ENCODE data around the gene PPP2R2D.

DNA sequence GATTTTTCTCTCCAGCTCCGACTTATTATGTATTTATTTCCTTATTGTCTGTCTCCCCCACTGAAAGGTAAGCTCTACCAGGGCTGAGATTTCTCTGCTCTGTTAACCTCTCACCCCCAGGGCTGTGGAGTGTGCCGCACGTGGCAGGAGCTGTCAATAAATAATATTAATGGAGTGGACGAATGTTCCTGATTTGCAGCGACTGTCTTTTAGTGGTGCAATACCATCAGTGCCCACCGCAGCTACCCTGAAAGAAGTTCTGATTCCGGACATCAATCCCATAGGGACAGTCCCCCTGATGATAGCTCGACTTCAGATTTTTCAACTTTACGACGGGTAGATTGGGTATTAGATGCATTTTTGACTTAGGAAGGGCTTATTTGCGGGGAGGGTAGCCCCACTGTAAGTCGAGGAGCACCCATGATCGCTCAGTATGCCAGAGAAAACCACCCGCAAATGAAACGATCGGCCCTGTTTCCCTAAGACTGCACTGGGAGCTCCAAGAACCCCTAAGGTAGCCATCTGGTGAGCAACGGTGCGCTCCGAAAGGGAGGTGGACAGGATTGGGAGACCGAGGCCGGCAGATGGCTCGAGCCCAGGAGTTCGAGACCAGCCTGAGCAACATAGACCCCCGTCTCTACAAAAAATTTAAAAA, 986 bp upstream of the PPP2R2D start:
- TF ChIP-seq POLR2A (IDR thresholded peaks at IDR 0.05) (no peak), EP300 (IDR thresholded peaks at IDR 0.05) (no peak), POLR2AphosphoS5 (IDR thresholded peaks at IDR 0.05) (no peak)
- TF ChIP-seq, protein P1, sequence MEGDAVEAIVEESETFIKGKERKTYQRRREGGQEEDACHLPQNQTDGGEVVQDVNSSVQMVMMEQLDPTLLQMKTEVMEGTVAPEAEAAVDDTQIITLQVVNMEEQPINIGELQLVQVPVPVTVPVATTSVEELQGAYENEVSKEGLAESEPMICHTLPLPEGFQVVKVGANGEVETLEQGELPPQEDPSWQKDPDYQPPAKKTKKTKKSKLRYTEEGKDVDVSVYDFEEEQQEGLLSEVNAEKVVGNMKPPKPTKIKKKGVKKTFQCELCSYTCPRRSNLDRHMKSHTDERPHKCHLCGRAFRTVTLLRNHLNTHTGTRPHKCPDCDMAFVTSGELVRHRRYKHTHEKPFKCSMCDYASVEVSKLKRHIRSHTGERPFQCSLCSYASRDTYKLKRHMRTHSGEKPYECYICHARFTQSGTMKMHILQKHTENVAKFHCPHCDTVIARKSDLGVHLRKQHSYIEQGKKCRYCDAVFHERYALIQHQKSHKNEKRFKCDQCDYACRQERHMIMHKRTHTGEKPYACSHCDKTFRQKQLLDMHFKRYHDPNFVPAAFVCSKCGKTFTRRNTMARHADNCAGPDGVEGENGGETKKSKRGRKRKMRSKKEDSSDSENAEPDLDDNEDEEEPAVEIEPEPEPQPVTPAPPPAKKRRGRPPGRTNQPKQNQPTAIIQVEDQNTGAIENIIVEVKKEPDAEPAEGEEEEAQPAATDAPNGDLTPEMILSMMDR (IDR thresholded peaks at IDR 0.05): no peak
